ENCODE measurements around the gene KAT6B. TPM values are rescaled to one million over a fixed set of nuclear protein-coding genes. Genes with fewer than 3 reads are reported as not detected.

Gene KAT6B
- total RNA-seq, 5 donors from 2014 or later (not counting 1 experiment from before 2014, with no cell fraction given): 46.2 to 94.4 (median 52.4) TPM

- ATAC-seq (replicated peaks in 1 of 4) (no peak), DNase-seq (no peak)
- no peaks in the 10 kb centered on the region for H3K27me3 ChIP-seq (replicated peaks in 1 of 2; ENCODE audit: control insufficient read depth in 2 of 2, extremely low read depth in 1 of 2, insufficient read depth in 2 of 2, low read length in 1 of 2)
- no peaks in the 10 kb centered on the region for H3K9me3 ChIP-seq
- Mint-ChIP-seq H3K27ac (no peak overlapping the region), H3K36me3 (peaks cover 20% of the 10 kb centered on the region), H3K4me1 (peaks cover 50 to 66% (median 65%) of the 10 kb centered on the region in 3 donors), H3K27me3 (no peaks in the 10 kb centered on the region), H3K4me3 (no peak overlapping the region), H3K9me3 (no peaks in the 10 kb centered on the region)
- 100% methylated on average over 2 of the region's 3 CpGs for WGBS (ENCODE audit: insufficient coverage)
- peaks cover 0 to 2% of the 10 kb centered on the region in 2 experiments for H3K4me1 ChIP-seq (ENCODE audit: control insufficient read depth in 1 of 2, extremely low read depth in 1 of 2, insufficient read depth in 2 of 2, low read length in 2 of 2)
- H3K36me3 ChIP-seq (ENCODE audit: control insufficient read depth in 2 of 2, extremely low read depth in 1 of 2, insufficient read depth in 1 of 2, low read length in 1 of 2): no peaks in the 10 kb centered on the region
- no peak overlapping the region for H3K27ac ChIP-seq (ENCODE audit: low read length)
- ChIA-PET CTCF (no interaction called here), POLR2A (interaction anchor here in 1 of 2 donors (0.5 kb wide), 1 partner anchor 121 kb away, joined by 3 read pairs; no protein-coding TSS in a partner anchor)
- no peak overlapping the region for H3K4me3 ChIP-seq (ENCODE audit: control insufficient read depth in 1 of 2, extremely low read depth in 1 of 2, low read length in 1 of 2)
Measured at GRCh38 chr10:74930965-74931364, 104.6 kb downstream of the KAT6B start.

GRCh38 chr10:74932648-74933047 is 106.2 kb downstream of the KAT6B start:
- CTCF ChIA-PET: interaction anchor here in 1 of 2 donors (0.6 kb wide), 1 partner anchor 717 kb away, joined by 4 read pairs; no protein-coding TSS in a partner anchor
- Mint-ChIP-seq H3K27ac (no peak overlapping the region), H3K4me1 (peaks cover 42 to 57% (median 55%) of the 10 kb centered on the region in 3 donors), H3K9me3 (no peaks in the 10 kb centered on the region), H3K36me3 (peaks cover 16% of the 10 kb centered on the region), H3K27me3 (no peaks in the 10 kb centered on the region), H3K4me3 (no peak overlapping the region)
- H3K4me1 ChIP-seq (ENCODE audit: control insufficient read depth in 1 of 2, extremely low read depth in 1 of 2, insufficient read depth in 2 of 2, low read length in 2 of 2): no peaks in the 10 kb centered on the region
- DNase-seq (no peak), ATAC-seq (replicated peaks in 1 of 4) (no peak)
- H3K4me3 ChIP-seq (ENCODE audit: control insufficient read depth in 1 of 2, extremely low read depth in 1 of 2, low read length in 1 of 2): no peak overlapping the region
- no peak overlapping the region for H3K27ac ChIP-seq (ENCODE audit: low read length)
- no peaks in the 10 kb centered on the region for H3K27me3 ChIP-seq (replicated peaks in 1 of 2; ENCODE audit: control insufficient read depth in 2 of 2, extremely low read depth in 1 of 2, insufficient read depth in 2 of 2, low read length in 1 of 2)
- no CpG with 5 or more reads among the region's 3 CpGs for WGBS (ENCODE audit: insufficient coverage)
- no peaks in the 10 kb centered on the region for H3K36me3 ChIP-seq (ENCODE audit: control insufficient read depth in 2 of 2, extremely low read depth in 1 of 2, insufficient read depth in 1 of 2, low read length in 1 of 2)
- POLR2A ChIA-PET: no interaction called here
- no peaks in the 10 kb centered on the region for H3K9me3 ChIP-seq

GRCh38 chr10:74934100-74934812 is 107.9 kb downstream of the KAT6B start:
- Histone ChIP-seq H3K4me1 (ENCODE audit: control insufficient read depth in 1 of 2, extremely low read depth in 1 of 2, insufficient read depth in 2 of 2, low read length in 2 of 2) (no peaks in the 10 kb centered on the region), H3K9me3 (no peaks in the 10 kb centered on the region), H3K36me3 (ENCODE audit: control insufficient read depth in 2 of 2, extremely low read depth in 1 of 2, insufficient read depth in 1 of 2, low read length in 1 of 2) (no peaks in the 10 kb centered on the region), H3K27ac (ENCODE audit: low read length) (no peak overlapping the region), H3K27me3 (replicated peaks in 1 of 2; ENCODE audit: control insufficient read depth in 2 of 2, extremely low read depth in 1 of 2, insufficient read depth in 2 of 2, low read length in 1 of 2) (no peaks in the 10 kb centered on the region), H3K4me3 (ENCODE audit: control insufficient read depth in 1 of 2, extremely low read depth in 1 of 2, low read length in 1 of 2) (no peak overlapping the region)
- CTCF ChIA-PET: interaction anchor here in 1 of 2 donors (0.7 kb wide), 1 partner anchor 9 kb away, joined by 3 read pairs; no protein-coding TSS in a partner anchor
- POLR2A ChIA-PET: interaction anchor here in 1 of 2 donors (0.5 kb wide), 1 partner anchor 241 kb away, joined by 7 read pairs; no protein-coding TSS in a partner anchor
- Mint-ChIP-seq H3K4me1 (peaks cover 43 to 58% (median 55%) of the 10 kb centered on the region in 3 donors), H3K36me3 (peaks cover 16% of the 10 kb centered on the region), H3K27me3 (no peaks in the 10 kb centered on the region), H3K4me3 (no peak overlapping the region), H3K27ac (no peak overlapping the region), H3K9me3 (no peaks in the 10 kb centered on the region)
- no peak for ATAC-seq (replicated peaks in 1 of 4)
- no peak for DNase-seq
- 87% methylated on average over 4 of the region's 12 CpGs for WGBS (ENCODE audit: insufficient coverage)

- peaks cover 45 to 56% (median 47%) of the 10 kb centered on the region in 3 donors for H3K4me1 Mint-ChIP-seq
Measured at GRCh38 chr10:74936577-74937265, 110.3 kb downstream of the KAT6B start.

GRCh38 chr10:74937266-74937856 is 111.0 kb downstream of the KAT6B start:
- ATAC-seq (replicated peaks in 1 of 4) (no peak), DNase-seq (no peak)
- H3K27me3 Mint-ChIP-seq: no peaks in the 10 kb centered on the region
- no peaks in the 10 kb centered on the region for H3K4me1 ChIP-seq (ENCODE audit: control insufficient read depth in 1 of 2, extremely low read depth in 1 of 2, insufficient read depth in 2 of 2, low read length in 2 of 2)
- H3K9me3 Mint-ChIP-seq: no peaks in the 10 kb centered on the region
- no peaks in the 10 kb centered on the region for H3K27me3 ChIP-seq (replicated peaks in 1 of 2; ENCODE audit: control insufficient read depth in 2 of 2, extremely low read depth in 1 of 2, insufficient read depth in 2 of 2, low read length in 1 of 2)
- H3K27ac Mint-ChIP-seq: no peak overlapping the region
- POLR2A ChIA-PET: no interaction called here
- CTCF ChIA-PET: no interaction called here
- H3K4me1 Mint-ChIP-seq: peaks cover 38 to 50% (median 41%) of the 10 kb centered on the region in 3 donors
- H3K36me3 Mint-ChIP-seq: peaks cover 18% of the 10 kb centered on the region
- no peaks in the 10 kb centered on the region for H3K9me3 ChIP-seq
- H3K27ac ChIP-seq (ENCODE audit: low read length): no peak overlapping the region
- H3K4me3 Mint-ChIP-seq: no peak overlapping the region
- no peaks in the 10 kb centered on the region for H3K36me3 ChIP-seq (ENCODE audit: control insufficient read depth in 2 of 2, extremely low read depth in 1 of 2, insufficient read depth in 1 of 2, low read length in 1 of 2)
- no peak overlapping the region for H3K4me3 ChIP-seq (ENCODE audit: control insufficient read depth in 1 of 2, extremely low read depth in 1 of 2, low read length in 1 of 2)
- no CpG with 5 or more reads among the region's 1 CpG for WGBS (ENCODE audit: insufficient coverage)

More at GRCh38 chr10:74936577-74937265, 110.3 kb downstream of the KAT6B start:
- no peak for ATAC-seq (replicated peaks in 1 of 4)
- ChIA-PET POLR2A (no interaction called here), CTCF (no interaction called here)
- no peaks in the 10 kb centered on the region for H3K27me3 ChIP-seq (replicated peaks in 1 of 2; ENCODE audit: control insufficient read depth in 2 of 2, extremely low read depth in 1 of 2, insufficient read depth in 2 of 2, low read length in 1 of 2)
- Mint-ChIP-seq H3K27ac (no peak overlapping the region), H3K4me3 (no peak overlapping the region), H3K36me3 (peaks cover 24% of the 10 kb centered on the region), H3K27me3 (no peaks in the 10 kb centered on the region), H3K9me3 (no peaks in the 10 kb centered on the region)
- no peaks in the 10 kb centered on the region for H3K4me1 ChIP-seq (ENCODE audit: control insufficient read depth in 1 of 2, extremely low read depth in 1 of 2, insufficient read depth in 2 of 2, low read length in 2 of 2)
- 90% methylated on average over 2 of the region's 6 CpGs for whole genome bisulfite sequencing (ENCODE audit: insufficient coverage)
- H3K27ac ChIP-seq (ENCODE audit: low read length): no peak overlapping the region
- DNase-seq: no peak
- H3K9me3 ChIP-seq: no peaks in the 10 kb centered on the region
- no peak overlapping the region for H3K4me3 ChIP-seq (ENCODE audit: control insufficient read depth in 1 of 2, extremely low read depth in 1 of 2, low read length in 1 of 2)
- no peaks in the 10 kb centered on the region for H3K36me3 ChIP-seq (ENCODE audit: control insufficient read depth in 2 of 2, extremely low read depth in 1 of 2, insufficient read depth in 1 of 2, low read length in 1 of 2)

- WGBS (ENCODE audit: insufficient coverage): 99% methylated on average over 5 of the region's 7 CpGs
- POLR2A ChIA-PET: no interaction called here
- peaks cover 20% of the 10 kb centered on the region for H3K36me3 Mint-ChIP-seq
Measured at GRCh38 chr10:74944205-74944604, 117.8 kb downstream of the KAT6B start.

More at GRCh38 chr10:74944205-74944604, 117.8 kb downstream of the KAT6B start:
- Mint-ChIP-seq H3K9me3 (no peaks in the 10 kb centered on the region), H3K27ac (no peak overlapping the region), H3K4me3 (no peak overlapping the region), H3K27me3 (no peaks in the 10 kb centered on the region), H3K4me1 (peaks cover 37 to 44% (median 44%) of the 10 kb centered on the region in 3 donors)
- no peak overlapping the region for H3K4me3 ChIP-seq (ENCODE audit: control insufficient read depth in 1 of 2, extremely low read depth in 1 of 2, low read length in 1 of 2)
- H3K9me3 ChIP-seq: no peaks in the 10 kb centered on the region
- no peaks in the 10 kb centered on the region for H3K36me3 ChIP-seq (ENCODE audit: control insufficient read depth in 2 of 2, extremely low read depth in 1 of 2, insufficient read depth in 1 of 2, low read length in 1 of 2)
- no peaks in the 10 kb centered on the region for H3K27me3 ChIP-seq (replicated peaks in 1 of 2; ENCODE audit: control insufficient read depth in 2 of 2, extremely low read depth in 1 of 2, insufficient read depth in 2 of 2, low read length in 1 of 2)
- CTCF ChIA-PET: interaction anchor here in 1 of 2 donors (0.5 kb wide), 1 partner anchor 651 kb away, joined by 4 read pairs; no protein-coding TSS in a partner anchor
- no peaks in the 10 kb centered on the region for H3K4me1 ChIP-seq (ENCODE audit: control insufficient read depth in 1 of 2, extremely low read depth in 1 of 2, insufficient read depth in 2 of 2, low read length in 2 of 2)
- ATAC-seq (replicated peaks in 1 of 4) (no peak), DNase-seq (no peak)
- no peak overlapping the region for H3K27ac ChIP-seq (ENCODE audit: low read length)

Measured in T-cell (primary cell).